Sciatic nerve (tissue), 2 donors: ENCODE results near the gene INO80D. TPM values are rescaled to one million over a fixed set of nuclear protein-coding genes. Genes with fewer than 3 reads are reported as not detected.

Experiments used
- ATAC-seq: fragments of 200-7000 bp; cut with Tn5 transposase; one replicate; pipeline ENCODE4 v1.9.1; 2020; ENCODE audit warnings: mild to moderate bottlenecking, moderate library complexity
- DNase-seq: peaks from one replicate; pipeline ENCODE4 v3.0.0-alpha.2; 2020; ENCODE audit warnings: low spot score
- intact Hi-C: fragments of 100-400 bp; cut with DNase I; formaldehyde crosslinking; loops from one replicate; pipeline ENCODE4 v1.14.2; 2022
- total RNA-seq: library from RNA; stranded (reverse); fragmentation: NEBNext Ultra II Directional; extraction: Animal tissue kit (Norgen Biotek cat#: 25700); gene quantifications from one replicate; pipeline ENCODE4 v1.2.1, GENCODE V29; 2021
- donor health status: DM: no; HTN: no; CAD: no.
- donor health status: DM: no; HTN: no; CAD: no.

The INO80D gene
- total RNA-seq, 1 donor from 2014 or later, result 36.3 TPM

GRCh38 chr2:205959521-205959920 lies 126.5 kb downstream of the INO80D start:
- ATAC-seq (no peak), DNase-seq (no peak)
- intact Hi-C loops, result no loop called here

GRCh38 chr2:205957452-205958154 lies 128.4 kb downstream of the INO80D start:
- intact Hi-C loops, result no loop called here
- DNase-seq (no peak), ATAC-seq (no peak)

- DNase-seq (no peak), ATAC-seq (no peak)
- intact Hi-C loops, result no loop called here
Measured at GRCh38 chr2:205954707-205955106, 131.3 kb downstream of the INO80D start.

GRCh38 chr2:205952282-205952681 lies 133.7 kb downstream of the INO80D start:
- intact Hi-C loops, result no loop called here
- ATAC-seq, result no peak
- no peak for DNase-seq

GRCh38 chr2:205948883-205949282 lies 137.1 kb downstream of the INO80D start:
- intact Hi-C loops, result no loop called here
- DNase-seq, result no peak
- ATAC-seq, result no peak

- ATAC-seq, result no peak
- intact Hi-C loops, result no loop called here
- DNase-seq, result no peak
Measured at GRCh38 chr2:205948496-205948837, 137.5 kb downstream of the INO80D start.

- DNase-seq (peak; percentile 83), ATAC-seq (peak; percentile 95)
- intact Hi-C loops, result no loop called here
Measured at GRCh38 chr2:205947621-205948495, 138.1 kb downstream of the INO80D start.

- DNase-seq (no peak), ATAC-seq (no peak)
- intact Hi-C loops, result no loop called here
Measured at GRCh38 chr2:205946226-205946625, 139.7 kb downstream of the INO80D start.

Other genes starting within 250 kb of the INO80D start
- 73.7 TPM for gene NDUFS1, start 73.3 kb upstream of the INO80D start, total RNA-seq
- gene EEF1B2, start 73.7 kb upstream of the INO80D start, total RNA-seq, result 315 TPM
- gene ZDBF2, start 188.5 kb upstream of the INO80D start, total RNA-seq, result 23.8 TPM